Lower lobe of right lung (tissue), 2 donors: ENCODE data around the gene TMEM52B. TPM values are rescaled to one million over a fixed set of nuclear protein-coding genes. Genes with fewer than 3 reads are reported as not detected.

Experiments
- ATAC-seq, 2 donors: fragments of 200-7000 bp; cut with Tn5 transposase; one replicate each; pipeline ENCODE4 v1.9.1; 2020 to 2022; ENCODE audit warnings: mild to moderate bottlenecking in 2 of 2, moderate library complexity in 2 of 2
- DNase-seq: peaks from one replicate; pipeline ENCODE4 v3.0.0-alpha.2; 2020
- H3K27ac ChIP-seq: fragments of 200-600 bp; one replicate; pipeline ENCODE4 v1.8.0; 2022
- H3K27me3 ChIP-seq: fragments of 200-600 bp; one replicate; pipeline ENCODE4 v1.8.0; 2022; ENCODE audit warnings: low read depth
- H3K36me3 ChIP-seq: fragments of 200-600 bp; one replicate; pipeline ENCODE4 v1.8.0; 2022; ENCODE audit warnings: mild to moderate bottlenecking
- H3K4me1 ChIP-seq: fragments of 200-600 bp; one replicate; pipeline ENCODE4 v1.8.0; 2022
- H3K4me3 ChIP-seq: fragments of 200-600 bp; one replicate; pipeline ENCODE4 v1.8.0; 2022; ENCODE audit warnings: mild to moderate bottlenecking
- H3K9me3 ChIP-seq: fragments of 200-600 bp; one replicate; pipeline ENCODE4 v1.8.0; 2022
- CTCF ChIP-seq: fragments of 200-600 bp; IDR thresholded peaks from one replicate; pipeline ENCODE4 v1.8.0; 2022; ENCODE audit warnings: antibody characterized with exemption, mild to moderate bottlenecking
- intact Hi-C: fragments of 100-400 bp; cut with DNase I; formaldehyde crosslinking; loops from one replicate; pipeline ENCODE4 v1.11.0; 2022
- total RNA-seq: library from RNA; stranded (reverse); fragmentation: NEBNext Ultra II Directional; extraction: Animal tissue kit (Norgen Biotek cat#: 25700); gene quantifications from one replicate; pipeline ENCODE4 v1.2.1, GENCODE V29; 2021
- donor health status: DM: no; HTN: yes; CAD: no; lungs with severe emphysema.

The TMEM52B gene
- total RNA-seq, 1 donor from 2014 or later: 3.6 TPM

GRCh38 chr12:10160617-10161385 lies 18.0 kb upstream of the TMEM52B start:
- intact Hi-C loops: no loop called here
- ATAC-seq (peak in 1 of 2 donors; percentile 26), DNase-seq (no peak)
- H3K4me1 ChIP-seq: no peaks in the 10 kb centered on the region
- no peak overlapping the region for H3K27ac ChIP-seq
- H3K27me3 ChIP-seq: no peaks in the 10 kb centered on the region
- no peaks in the 10 kb centered on the region for H3K9me3 ChIP-seq
- H3K4me3 ChIP-seq: no peak overlapping the region
- TF ChIP-seq CTCF: no peak
- no peaks in the 10 kb centered on the region for H3K36me3 ChIP-seq

- no peaks in the 10 kb centered on the region for H3K27me3 ChIP-seq
- ATAC-seq: no peak
These were observed 15.7 kb upstream of the TMEM52B start for GRCh38 chr12:10163084-10163483.

GRCh38 chr12:10165421-10165820 lies 13.4 kb upstream of the TMEM52B start:
- DNase-seq (no peak), ATAC-seq (no peak)
- no peaks in the 10 kb centered on the region for H3K4me1 ChIP-seq
- H3K27me3 ChIP-seq: no peaks in the 10 kb centered on the region
- intact Hi-C loops: no loop called here
- H3K4me3 ChIP-seq: peak overlapping the region; percentile 35
- H3K27ac ChIP-seq: peak overlapping the region; percentile 73
- no peaks in the 10 kb centered on the region for H3K36me3 ChIP-seq
- TF ChIP-seq CTCF: no peak
- H3K9me3 ChIP-seq: no peaks in the 10 kb centered on the region

More at GRCh38 chr12:10163084-10163483, 15.7 kb upstream of the TMEM52B start:
- Histone ChIP-seq H3K4me1 (no peaks in the 10 kb centered on the region), H3K9me3 (no peaks in the 10 kb centered on the region), H3K36me3 (no peaks in the 10 kb centered on the region), H3K27ac (no peak overlapping the region), H3K4me3 (no peak overlapping the region)
- intact Hi-C loops: no loop called here
- TF ChIP-seq CTCF: no peak
- DNase-seq: no peak

- Histone ChIP-seq H3K9me3 (no peaks in the 10 kb centered on the region), H3K4me3 (peak overlapping the region; percentile 35), H3K27me3 (no peaks in the 10 kb centered on the region), H3K27ac (peak overlapping the region; percentile 73), H3K36me3 (no peaks in the 10 kb centered on the region), H3K4me1 (no peaks in the 10 kb centered on the region)
- no peak for TF ChIP-seq CTCF
- peak; percentile 74 to 84 for ATAC-seq
- DNase-seq: no peak
- intact Hi-C loops: no loop called here
These were observed 11.2 kb upstream of the TMEM52B start for GRCh38 chr12:10167599-10167998.

- no peaks in the 10 kb centered on the region for H3K36me3 ChIP-seq
- ATAC-seq (no peak), DNase-seq (no peak)
- no peak for TF ChIP-seq CTCF
- peak overlapping the region; percentile 27 for H3K4me3 ChIP-seq
- no peaks in the 10 kb centered on the region for H3K27me3 ChIP-seq
- no peaks in the 10 kb centered on the region for H3K4me1 ChIP-seq
- H3K9me3 ChIP-seq: no peaks in the 10 kb centered on the region
- peak overlapping the region; percentile 12 for H3K27ac ChIP-seq
- intact Hi-C loops: no loop called here
These were observed 9.7 kb upstream of the TMEM52B start for GRCh38 chr12:10169104-10169503.
